Progenitor cell of endocrine pancreas (in vitro differentiated cells): ENCODE data around the gene TMED10. TPM values are rescaled to one million over a fixed set of nuclear protein-coding genes. Genes with fewer than 3 reads are reported as not detected.

Source experiments
- DNase-seq: peaks from one replicate; pipeline ENCODE4 v3.0.0; 2021; ENCODE audit warnings: low spot score; ENCODE audit not compliant: unreplicated experiment
- H3K27ac Mint-ChIP-seq: 2 replicates; pipeline ENCODE4 v1.8.0; 2021; ENCODE audit warnings: mild to moderate bottlenecking, moderate library complexity, mixed read lengths
- H3K27me3 Mint-ChIP-seq: 2 replicates; pipeline ENCODE4 v1.8.0; 2021; ENCODE audit warnings: mixed read lengths
- H3K36me3 Mint-ChIP-seq: 2 replicates; pipeline ENCODE4 v1.8.0; 2022; ENCODE audit warnings: mixed read lengths; ENCODE audit not compliant: insufficient read depth
- H3K4me1 Mint-ChIP-seq: 2 replicates; pipeline ENCODE4 v1.8.0; 2021; ENCODE audit warnings: low read depth, mixed read lengths
- H3K4me3 Mint-ChIP-seq: 2 replicates; pipeline ENCODE4 v1.8.0; 2021; ENCODE audit warnings: low read depth, mild to moderate bottlenecking, moderate library complexity, mixed read lengths
- H3K9me3 Mint-ChIP-seq: 2 replicates; pipeline ENCODE4 v1.8.0; 2021; ENCODE audit warnings: low read depth, mixed read lengths
- total RNA-seq: library from RNA; stranded (reverse); gene quantifications from 2 replicates; pipeline ENCODE4 v1.2.1, GENCODE V29; 2021
- TF ChIP-seq, protein P1 (sequence below): fragments of 200-600 bp; sonication (generic); IDR thresholded peaks from one replicate; pipeline ENCODE4 v1.5.0; 2021; ENCODE audit warnings: antibody characterized with exemption, mild to moderate bottlenecking; ENCODE audit not compliant: unreplicated experiment

The TMED10 gene
- total RNA-seq, 1 donor from 2014 or later: 288 TPM

- TF ChIP-seq, protein P1, sequence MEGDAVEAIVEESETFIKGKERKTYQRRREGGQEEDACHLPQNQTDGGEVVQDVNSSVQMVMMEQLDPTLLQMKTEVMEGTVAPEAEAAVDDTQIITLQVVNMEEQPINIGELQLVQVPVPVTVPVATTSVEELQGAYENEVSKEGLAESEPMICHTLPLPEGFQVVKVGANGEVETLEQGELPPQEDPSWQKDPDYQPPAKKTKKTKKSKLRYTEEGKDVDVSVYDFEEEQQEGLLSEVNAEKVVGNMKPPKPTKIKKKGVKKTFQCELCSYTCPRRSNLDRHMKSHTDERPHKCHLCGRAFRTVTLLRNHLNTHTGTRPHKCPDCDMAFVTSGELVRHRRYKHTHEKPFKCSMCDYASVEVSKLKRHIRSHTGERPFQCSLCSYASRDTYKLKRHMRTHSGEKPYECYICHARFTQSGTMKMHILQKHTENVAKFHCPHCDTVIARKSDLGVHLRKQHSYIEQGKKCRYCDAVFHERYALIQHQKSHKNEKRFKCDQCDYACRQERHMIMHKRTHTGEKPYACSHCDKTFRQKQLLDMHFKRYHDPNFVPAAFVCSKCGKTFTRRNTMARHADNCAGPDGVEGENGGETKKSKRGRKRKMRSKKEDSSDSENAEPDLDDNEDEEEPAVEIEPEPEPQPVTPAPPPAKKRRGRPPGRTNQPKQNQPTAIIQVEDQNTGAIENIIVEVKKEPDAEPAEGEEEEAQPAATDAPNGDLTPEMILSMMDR: no peak
- Mint-ChIP-seq H3K36me3 (peaks cover 23% of the 10 kb centered on the region), H3K4me1 (no peaks in the 10 kb centered on the region), H3K27ac (no peak overlapping the region), H3K4me3 (no peak overlapping the region), H3K27me3 (no peaks in the 10 kb centered on the region), H3K9me3 (no peaks in the 10 kb centered on the region)
- DNase-seq: no peak
Observed at GRCh38 chr14:75092698-75093097, 83.7 kb downstream of the TMED10 start.

DNA sequence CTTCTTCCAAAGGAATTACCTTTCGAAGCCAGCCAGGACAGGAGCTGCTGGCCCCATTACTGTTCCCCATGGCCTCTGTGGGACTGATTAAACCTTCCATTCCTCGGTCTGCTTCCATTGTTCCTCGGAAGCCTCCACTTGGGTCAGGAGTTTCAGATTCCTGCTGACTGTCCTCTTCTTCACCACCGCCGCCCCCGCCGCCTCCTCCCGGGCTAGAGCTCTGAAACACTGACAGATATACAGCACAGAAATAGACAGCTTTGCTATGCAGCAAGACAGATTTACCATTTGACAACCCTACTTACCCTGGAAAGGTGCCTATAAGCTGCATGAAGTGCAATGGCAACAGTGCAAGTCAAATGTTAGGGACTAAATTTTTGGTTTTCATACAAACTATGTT is 85.2 kb downstream of the TMED10 start:
- Mint-ChIP-seq H3K36me3 (peaks cover 25% of the 10 kb centered on the region), H3K27me3 (no peaks in the 10 kb centered on the region), H3K4me3 (no peak overlapping the region), H3K27ac (no peak overlapping the region), H3K9me3 (no peaks in the 10 kb centered on the region), H3K4me1 (no peaks in the 10 kb centered on the region)
- TF ChIP-seq, protein P1: no peak
- no peak for DNase-seq

GRCh38 chr14:75090353-75090752 is 86.1 kb downstream of the TMED10 start:
- no peaks in the 10 kb centered on the region for H3K9me3 Mint-ChIP-seq
- DNase-seq: no peak
- H3K36me3 Mint-ChIP-seq: peaks cover 29% of the 10 kb centered on the region
- H3K4me1 Mint-ChIP-seq: no peaks in the 10 kb centered on the region
- H3K4me3 Mint-ChIP-seq: no peak overlapping the region
- H3K27ac Mint-ChIP-seq: no peak overlapping the region
- TF ChIP-seq, protein P1: no peak
- no peaks in the 10 kb centered on the region for H3K27me3 Mint-ChIP-seq

DNA sequence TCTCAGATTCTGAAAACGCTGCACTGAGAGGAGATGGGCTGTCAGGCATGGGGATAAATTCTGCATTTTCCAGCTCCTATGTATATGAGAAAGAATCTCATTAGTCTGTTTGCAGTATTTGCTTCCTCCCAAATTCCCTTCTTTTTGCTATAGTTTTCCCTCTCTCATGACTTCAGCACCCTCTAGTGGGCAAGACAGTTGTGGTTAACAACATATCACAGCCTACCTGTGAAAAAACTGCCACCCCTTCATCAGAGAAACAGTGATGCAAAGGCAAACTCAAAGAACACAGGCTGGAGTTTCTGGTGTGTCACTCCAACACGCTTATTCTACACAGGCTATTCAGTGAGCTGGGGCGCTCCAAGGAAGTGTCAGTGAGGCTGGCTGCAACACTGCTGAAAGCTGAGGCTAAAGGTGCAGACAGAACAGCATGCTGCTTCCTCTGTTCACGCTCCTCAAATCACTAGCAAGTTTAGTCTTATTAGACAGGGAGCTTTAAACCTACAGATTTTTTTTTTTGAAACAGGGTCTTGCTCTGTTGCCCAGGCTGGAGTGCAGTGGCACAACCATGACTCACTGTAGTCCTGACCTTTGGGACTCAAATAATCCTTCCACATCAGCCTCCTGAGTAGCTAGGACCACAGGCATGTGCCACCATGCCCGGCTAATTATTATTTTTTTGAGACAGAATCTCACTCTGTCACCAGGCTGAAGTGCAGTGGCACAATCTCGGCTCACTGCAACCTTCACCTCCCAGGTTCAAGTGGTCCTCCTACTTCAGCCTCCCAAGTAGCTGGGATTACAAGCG is 87.6 kb downstream of the TMED10 start:
- H3K36me3 Mint-ChIP-seq: peaks cover 24% of the 10 kb centered on the region
- H3K4me1 Mint-ChIP-seq: no peaks in the 10 kb centered on the region
- no peak overlapping the region for H3K27ac Mint-ChIP-seq
- DNase-seq: peak; percentile 37
- TF ChIP-seq, protein P1: peak; percentile 88
- H3K9me3 Mint-ChIP-seq: no peaks in the 10 kb centered on the region
- H3K27me3 Mint-ChIP-seq: no peaks in the 10 kb centered on the region
- H3K4me3 Mint-ChIP-seq: no peak overlapping the region

DNA sequence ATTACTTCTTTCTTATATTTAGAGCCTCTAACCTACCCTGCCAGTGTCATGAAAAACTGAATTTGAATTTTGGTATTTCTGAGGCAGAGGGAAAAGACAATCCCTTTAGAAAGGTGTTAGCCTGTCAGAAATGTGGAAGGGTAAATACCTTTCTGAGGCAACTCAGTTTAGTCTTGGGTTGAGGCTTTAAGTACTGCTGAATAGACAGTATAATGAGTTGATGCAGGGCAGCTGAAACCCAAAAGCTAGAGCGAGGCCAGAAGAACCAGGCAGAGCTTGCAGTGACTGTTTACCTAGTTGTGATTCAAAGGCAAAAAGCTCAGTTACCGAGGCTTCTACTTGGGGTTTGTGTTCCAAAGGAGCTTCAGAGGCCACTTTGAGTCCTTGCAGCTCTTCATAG is 88.3 kb downstream of the TMED10 start:
- H3K4me3 Mint-ChIP-seq: no peak overlapping the region
- no peaks in the 10 kb centered on the region for H3K4me1 Mint-ChIP-seq
- no peak overlapping the region for H3K27ac Mint-ChIP-seq
- TF ChIP-seq, protein P1: no peak
- DNase-seq: no peak
- H3K27me3 Mint-ChIP-seq: no peaks in the 10 kb centered on the region
- H3K9me3 Mint-ChIP-seq: no peaks in the 10 kb centered on the region
- peaks cover 24% of the 10 kb centered on the region for H3K36me3 Mint-ChIP-seq
